CD4-positive, alpha-beta T cell treated with Interleukin-2 at 100 ng/mL for 4 hours (primary cell): ENCODE data around the gene LMX1B.
"Not testable (repeated sequence)": the region's sequence is repeated elsewhere in the genome, so short reads cannot be mapped to it uniquely, and the experiment has no call there.

Experiments used
- DNase-seq: peaks from one replicate; pipeline ENCODE4 v3.0.0-alpha.2; 2020; ENCODE audit warnings: low spot score

The LMX1B gene

DNA sequence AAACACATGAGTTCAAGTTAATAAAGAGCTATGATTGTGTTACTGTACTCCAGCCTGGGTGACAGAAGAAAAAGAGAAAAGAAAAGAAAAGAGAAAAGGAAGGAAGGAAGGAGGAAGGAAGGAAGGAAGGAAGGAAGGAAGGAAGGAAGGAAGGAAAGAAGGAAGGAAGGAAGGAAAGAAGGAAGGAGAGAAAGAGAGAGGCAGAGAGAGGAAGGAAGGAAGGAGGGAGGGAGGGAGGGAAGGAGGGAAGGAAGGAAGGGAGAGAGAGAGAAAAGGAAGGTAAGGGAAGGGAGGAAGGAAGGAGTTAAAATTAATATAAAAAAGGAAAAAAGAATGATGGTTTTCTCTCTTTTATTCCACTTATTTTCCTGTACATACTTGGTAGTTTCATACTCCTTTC is 101.7 kb downstream of the LMX1B start:
- DNase-seq = no peak

GRCh38 chr9:126717441-126717840 is 103.7 kb downstream of the LMX1B start:
- DNase-seq = not testable (repeated sequence)

DNA sequence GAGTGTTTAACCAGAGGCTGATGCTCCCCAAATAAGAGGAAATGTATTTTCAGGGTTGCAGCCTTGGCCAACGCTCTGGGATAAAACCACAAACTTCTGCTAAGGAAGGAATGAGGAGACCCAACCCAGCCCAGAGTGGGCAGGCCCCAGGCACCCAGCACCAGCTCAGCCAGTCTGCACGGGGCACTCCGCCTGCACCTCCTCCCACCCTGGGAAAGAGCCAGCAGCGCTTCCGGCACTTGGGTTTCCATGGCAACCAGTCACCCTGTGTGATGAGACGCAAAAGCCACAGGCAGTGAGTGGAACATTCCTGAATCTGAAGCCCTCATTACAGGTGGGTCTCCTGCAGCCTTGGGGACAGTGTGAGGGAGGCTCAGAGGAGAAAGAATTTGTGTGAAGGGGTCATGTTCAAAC is 105.9 kb downstream of the LMX1B start:
- DNase-seq = peak; percentile 95

DNA sequence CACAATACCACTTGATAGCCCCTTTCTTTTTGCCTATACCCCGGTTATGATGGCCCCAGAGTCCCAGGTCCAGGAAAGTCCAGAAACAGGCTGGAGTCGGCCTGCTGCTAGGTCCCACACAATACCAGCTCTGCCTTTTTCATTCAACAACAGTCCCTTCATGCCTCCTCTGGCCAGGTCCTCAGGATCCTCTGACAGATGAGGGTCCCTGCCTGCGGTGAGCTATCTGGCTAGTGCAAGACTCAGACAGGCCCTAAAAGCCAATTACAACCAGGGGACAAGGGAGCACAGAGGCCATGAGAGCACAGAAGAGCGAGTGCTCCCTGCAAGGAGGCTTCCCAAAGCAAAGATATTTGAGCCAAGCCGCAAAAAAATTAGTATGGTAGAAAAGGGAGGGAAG is 106.3 kb downstream of the LMX1B start:
- no peak for DNase-seq

GRCh38 chr9:126720661-126721563 is 107.2 kb downstream of the LMX1B start:
- no peak for DNase-seq

DNA sequence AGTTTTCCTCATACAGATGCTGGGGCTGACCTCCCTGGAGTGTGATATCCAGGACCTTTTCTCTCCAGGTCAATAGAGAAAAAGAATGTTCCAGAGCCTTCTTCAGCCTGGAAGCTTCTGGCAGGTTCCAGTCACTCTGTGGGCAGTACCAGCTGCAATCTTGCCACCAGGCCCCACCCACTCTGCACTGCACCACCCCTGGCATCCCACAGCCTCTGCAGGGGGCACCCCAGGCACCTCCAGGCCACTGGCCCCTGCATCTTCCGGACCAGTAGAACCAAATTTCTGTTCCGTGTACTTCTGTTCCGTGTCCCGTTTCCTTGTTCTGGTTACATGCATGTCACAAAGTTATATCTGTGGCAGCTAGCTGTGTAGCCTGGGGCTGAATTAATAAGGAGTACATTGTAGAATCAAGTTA is 107.8 kb downstream of the LMX1B start:
- peak; percentile 16 for DNase-seq

DNA sequence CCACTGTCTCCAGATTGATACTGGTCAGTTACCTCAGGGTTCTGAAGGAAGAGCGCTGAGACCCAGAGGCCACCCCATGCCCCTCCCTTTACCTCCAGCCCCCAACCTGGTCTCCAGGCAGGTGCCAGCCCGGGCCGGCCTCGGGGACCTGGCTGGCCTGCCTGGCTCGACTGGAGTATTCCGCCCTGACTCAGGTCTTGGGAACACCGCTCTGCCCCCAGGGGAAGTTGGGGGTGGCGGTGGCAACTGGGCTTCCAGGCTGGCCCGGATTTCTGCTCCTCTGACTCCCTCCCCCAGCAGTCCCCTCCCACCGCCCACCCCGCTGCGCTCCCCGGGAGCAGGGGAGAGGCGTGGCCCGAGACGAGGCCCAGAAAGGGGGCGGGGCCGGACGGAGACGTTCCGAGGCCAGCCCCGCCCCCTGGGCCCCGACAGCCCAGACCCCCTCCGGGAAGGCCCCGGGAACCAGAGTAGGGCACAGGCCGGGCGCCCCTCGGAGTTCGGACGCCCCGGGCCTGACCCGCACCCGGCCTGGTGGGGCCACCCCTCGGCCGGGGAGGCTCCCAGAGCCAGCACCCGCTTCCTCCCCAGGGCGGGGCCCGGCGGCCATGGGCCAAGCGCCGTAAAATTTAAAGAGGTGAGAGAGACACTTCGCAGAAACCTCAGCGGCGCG is 108.7 kb downstream of the LMX1B start:
- DNase-seq = peak; percentile 87

GRCh38 chr9:126722922-126723806 is 109.4 kb downstream of the LMX1B start:
- peak; percentile 76 for DNase-seq

DNA sequence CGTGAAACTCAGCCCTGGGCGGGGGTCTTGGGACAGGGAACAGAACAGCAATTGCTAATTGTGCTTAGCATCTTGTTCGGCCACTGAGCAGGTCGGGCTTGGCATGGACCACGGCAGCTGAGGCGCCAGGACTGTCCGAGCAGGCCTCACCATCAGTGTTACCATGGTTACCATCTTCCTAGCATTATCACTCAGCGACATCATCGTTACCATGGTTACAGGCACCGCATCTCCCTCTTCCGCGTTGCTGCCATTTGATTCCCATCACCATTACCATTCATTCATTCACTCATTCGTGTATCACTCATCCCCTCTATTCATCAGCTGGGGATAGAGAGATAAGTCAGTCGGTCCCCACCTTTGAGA is 110.1 kb downstream of the LMX1B start:
- no peak for DNase-seq

DNA sequence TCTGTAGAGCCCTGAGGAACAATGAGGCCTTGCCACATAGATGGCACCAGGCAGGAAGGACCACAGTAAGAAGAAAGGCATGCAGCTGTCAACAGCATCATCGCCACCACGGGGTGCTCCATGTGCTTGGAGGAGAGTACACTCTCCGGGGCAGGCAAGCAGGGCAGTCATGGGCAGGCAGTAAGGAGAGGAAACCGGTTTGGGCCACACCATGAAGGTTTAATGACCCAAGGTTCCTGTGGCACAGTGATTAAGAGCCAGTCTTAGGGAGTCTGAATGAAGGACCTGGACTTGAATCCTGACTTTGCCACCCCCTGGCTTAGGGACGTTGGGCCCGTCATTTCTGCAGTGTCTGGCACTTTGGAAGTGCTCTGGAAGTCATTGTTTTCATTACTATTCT is 110.5 kb downstream of the LMX1B start:
- DNase-seq = no peak

DNA sequence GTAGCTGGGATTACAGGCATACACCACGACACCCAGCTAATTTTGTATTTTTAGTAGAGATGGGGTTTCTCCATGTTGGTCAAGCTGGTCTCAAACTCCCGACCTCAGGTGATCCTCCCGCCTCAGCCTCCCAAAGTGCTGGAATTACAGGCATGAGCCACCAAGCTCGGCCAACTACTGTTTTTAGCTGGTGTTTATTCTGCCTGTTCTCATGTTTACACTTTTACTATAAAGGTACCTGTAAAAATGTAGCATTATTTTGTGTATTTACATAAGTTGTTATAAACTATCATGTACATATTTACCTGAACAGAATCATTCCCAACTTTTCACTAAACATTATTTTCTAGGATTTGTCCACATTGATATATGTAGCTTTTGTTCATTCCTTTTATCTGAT is 111.8 kb downstream of the LMX1B start:
- not testable (repeated sequence) for DNase-seq

DNA sequence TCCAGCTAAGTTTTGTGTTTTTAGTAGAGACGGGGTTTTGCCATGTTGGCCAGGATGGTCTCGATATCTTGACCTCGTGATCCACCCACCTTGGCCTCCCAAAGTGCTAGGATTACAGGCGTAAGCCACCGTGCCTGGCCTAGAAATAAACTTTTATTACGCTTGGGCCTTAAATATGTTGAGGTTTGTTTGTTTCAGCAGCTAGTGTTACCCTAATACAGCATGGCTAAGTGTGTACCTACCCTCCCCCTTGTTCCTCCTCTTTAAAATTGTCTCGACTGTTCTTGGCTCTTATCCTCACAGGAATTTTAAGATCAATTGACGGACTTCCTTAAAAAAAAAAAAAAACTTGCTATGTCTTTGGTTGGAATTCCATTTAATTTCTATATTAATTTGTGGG is 114.5 kb downstream of the LMX1B start:
- not testable (repeated sequence) for DNase-seq

DNA sequence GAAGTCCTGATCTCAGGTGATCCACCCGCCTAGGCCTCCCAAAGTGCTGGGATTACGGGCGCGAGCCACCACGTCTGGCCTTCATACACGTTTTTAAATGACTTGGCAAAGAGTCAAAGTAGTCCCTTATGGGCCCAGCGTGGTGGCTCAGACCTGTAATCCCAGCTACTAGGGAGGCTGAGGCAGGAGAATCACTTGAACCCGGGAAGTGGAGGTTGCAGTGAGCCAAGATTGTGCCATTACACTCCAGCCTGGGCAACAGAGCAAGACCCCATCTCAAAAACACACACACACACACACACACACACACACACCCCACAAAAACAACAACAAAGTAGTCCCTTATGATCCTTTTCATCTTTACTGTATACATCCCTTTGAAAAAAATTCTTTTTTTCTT is 116.9 kb downstream of the LMX1B start:
- DNase-seq = not testable (repeated sequence)

DNA sequence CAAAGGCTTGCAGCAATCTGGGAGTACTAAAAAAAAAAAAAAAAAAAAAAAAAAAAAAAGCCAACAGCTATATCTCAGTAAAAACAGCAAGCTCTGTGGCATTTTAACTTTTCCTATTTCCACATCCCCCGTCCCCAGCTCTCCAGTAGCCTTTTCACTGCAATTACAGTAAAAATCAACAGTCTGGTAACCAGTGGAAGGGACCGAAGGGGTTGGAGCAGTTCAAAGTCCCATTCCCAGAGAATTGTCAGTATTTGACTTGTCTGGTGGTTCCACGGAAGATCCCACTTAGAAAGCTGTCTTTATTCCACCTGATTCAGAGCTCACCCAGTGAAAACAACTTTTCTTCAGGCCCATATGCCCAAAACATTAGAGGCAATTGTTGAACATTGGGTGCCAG is 119.3 kb downstream of the LMX1B start:
- no peak for DNase-seq

DNA sequence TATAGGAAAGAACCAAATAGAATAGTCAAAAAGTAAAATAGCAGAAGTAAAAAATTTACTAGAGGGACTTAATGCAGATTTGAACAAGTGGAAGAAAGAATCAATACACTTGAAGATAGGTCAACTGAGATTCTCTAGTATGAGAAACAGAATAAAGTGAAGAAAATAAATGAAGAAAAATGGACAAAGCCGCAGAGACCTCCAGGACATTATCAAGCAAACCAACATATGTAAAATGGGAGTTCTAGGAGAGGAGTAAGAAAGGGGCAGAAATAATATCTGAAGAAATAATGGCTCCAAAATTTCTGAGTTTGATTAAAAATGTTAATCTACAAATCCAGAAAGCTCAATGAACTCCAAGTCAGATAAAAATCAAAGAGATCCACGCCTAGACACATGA is 121.1 kb downstream of the LMX1B start:
- no peak for DNase-seq

- DNase-seq = no peak
These were observed 121.8 kb downstream of the LMX1B start for GRCh38 chr9:126735482-126735881.

DNA sequence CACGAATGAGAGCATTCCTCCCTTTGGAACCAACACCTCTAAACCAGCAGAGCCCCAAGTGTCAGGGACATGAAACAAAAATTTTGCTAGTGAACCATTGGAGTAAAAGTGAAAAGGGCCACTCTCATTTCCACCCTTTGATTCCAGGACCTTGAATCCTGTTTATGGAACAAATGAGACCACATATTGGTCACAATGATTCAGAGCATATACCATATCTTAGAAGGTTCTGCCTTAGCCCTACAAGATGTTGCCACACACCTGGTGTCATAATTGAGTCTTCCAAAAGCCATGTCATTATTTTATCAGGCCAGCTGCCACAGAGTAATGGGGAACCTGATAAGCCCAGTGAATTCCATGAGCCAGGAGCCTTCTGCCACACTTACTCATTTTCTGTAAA is 124.8 kb downstream of the LMX1B start:
- DNase-seq = no peak

- DNase-seq = no peak
These were observed 129.3 kb downstream of the LMX1B start for GRCh38 chr9:126743041-126743440.

- no peak for DNase-seq
These were observed 132.1 kb downstream of the LMX1B start for GRCh38 chr9:126745574-126746411.
